ENCODE results near the gene TRDN.
"Not testable (repeated sequence)": the region's sequence is repeated elsewhere in the genome, so short reads cannot be mapped to it uniquely, and the experiment has no call there.

TRDN gene

DNA sequence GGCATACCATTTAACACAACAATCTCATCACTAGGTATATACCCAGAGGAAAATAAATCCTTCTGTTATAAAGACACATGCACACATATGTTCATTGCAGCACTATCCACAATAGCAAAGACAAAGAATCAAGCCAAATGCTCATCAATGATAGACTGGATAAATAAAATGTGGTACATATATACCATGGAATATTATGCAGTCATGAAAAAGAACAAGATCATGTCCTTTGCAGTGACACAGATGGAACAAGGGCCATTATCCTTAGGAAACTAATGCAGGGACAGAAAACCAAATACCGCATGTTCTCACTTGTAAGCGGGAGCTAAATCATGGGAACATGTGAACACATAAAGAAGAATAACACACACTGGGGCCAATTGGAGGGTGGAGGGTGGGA is 322.3 kb downstream of the TRDN start:
- DNase-seq (ENCODE audit: low read depth in 2 of 2, low spot score in 1 of 2), result not testable (repeated sequence)

DNA sequence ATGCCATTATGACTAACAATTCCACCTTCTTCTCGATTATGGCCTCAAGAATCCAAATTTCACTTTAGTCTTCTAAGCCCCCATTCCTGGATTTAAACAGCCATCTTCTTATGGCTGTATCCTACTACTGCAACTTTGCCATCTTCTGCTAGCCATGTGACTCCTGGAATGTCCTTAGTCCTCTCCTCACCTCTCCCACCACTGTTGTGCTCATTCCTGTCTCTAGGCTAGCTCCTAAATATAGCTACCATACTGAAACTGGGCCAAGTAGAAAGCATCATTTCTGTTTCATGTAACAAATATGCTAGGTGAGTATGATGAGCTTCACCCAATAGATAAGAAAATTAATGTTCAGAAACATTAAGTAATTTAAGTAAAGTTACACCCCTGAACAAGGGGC is 327.6 kb downstream of the TRDN start:
- no peak for DNase-seq (ENCODE audit: low read depth in 2 of 2, low spot score in 1 of 2)

DNA sequence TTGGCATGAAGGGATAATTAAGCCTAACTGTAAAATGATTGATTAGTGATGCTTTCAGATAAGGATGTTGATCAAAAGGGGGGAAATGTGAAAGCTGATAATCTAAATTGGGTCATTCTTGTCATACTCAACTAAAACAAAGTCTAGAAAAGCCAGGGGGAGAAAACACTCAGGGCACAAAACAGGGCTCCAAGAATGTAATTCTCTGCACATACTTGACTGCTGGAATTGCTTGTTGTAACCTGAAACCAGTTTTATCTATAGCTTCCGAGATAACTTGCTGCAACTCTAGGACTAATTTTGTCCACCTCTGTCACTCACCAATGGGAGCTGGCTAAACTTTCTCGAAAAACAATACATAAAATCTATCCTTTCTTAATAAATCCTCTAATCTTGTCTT is 330.4 kb downstream of the TRDN start:
- no peak for DNase-seq (ENCODE audit: low read depth in 2 of 2, low spot score in 1 of 2)

DNA sequence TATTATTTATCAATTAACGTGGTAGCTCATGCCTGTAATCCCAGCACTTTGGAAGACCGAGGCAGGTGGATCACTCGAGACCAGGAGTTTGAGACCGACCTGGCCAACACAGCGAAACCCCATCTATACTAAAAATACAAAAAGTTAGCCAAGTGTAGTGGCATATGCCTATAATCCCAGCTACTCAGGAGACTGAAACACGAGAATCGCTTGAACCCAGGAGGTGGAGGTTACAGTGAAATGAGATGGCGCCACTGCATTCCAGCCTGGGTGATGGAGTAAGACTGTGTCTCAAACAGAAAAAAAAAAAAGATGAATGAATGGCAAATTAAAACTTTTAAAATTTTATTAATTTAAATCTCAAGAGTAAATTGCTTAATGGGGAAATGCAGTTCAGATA is 341.1 kb downstream of the TRDN start:
- no peak for DNase-seq (ENCODE audit: low read depth in 2 of 2, low spot score in 1 of 2)

DNA sequence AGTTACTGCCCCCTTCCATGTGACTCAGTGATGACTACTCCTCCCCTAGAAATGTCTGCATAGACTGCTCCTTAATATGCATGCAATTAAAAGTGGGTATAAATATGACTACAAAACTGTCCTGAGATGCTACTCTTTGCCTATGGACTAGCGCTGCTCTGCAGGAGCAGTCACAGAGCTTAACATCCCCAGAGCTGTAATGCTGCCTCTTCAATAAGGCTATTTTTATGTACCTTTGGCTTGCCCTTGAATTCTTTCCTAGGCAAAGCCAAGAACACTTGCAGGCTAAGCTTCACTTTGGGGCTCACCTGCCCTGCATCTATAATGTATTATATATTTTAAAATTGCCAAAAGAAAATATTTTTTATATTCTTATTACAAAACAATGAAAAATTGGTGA is 341.6 kb downstream of the TRDN start:
- no peak for DNase-seq (ENCODE audit: low read depth in 2 of 2, low spot score in 1 of 2)

DNA sequence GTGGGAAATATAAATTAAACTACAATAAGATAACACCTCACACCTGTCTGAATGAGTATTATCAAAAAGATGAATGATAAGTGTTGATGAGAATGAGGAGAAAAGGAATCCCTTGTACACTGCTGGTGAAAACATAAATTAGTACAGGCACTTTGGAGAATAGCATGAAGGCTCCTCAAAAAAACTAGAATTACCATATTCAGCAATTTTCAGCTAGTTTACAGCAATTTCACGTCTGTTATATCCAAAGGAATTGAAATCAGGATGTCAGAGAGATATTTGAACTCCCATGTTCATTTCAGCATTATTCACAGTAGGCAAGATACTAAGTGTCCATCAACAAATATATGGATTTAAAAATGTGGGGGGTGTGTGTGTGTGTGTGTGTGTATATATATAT is 348.1 kb downstream of the TRDN start:
- DNase-seq (ENCODE audit: low read depth in 2 of 2, low spot score in 1 of 2), result no peak

DNA sequence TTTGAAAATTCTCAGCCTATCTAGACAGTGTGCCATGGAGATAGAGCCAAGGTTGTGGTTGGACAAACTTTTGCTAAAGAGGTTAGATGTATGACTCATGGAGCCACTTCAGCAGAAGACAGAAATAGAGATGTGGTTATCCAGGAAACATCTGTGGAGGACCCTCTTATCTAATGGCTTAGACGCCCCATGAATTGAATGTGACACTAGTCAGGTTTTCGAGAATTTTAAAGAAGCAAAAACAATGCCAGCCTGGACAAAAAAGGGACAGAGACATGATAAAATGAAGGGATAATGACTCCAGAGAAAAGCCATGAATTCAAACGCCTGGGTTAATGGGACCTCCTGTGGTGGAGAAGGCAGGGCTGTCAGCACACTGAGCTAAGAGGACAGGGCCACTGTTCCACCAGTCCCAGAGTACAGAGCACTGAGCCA is 360.2 kb downstream of the TRDN start:
- no peak for DNase-seq (ENCODE audit: low read depth in 2 of 2, low spot score in 1 of 2)

DNA sequence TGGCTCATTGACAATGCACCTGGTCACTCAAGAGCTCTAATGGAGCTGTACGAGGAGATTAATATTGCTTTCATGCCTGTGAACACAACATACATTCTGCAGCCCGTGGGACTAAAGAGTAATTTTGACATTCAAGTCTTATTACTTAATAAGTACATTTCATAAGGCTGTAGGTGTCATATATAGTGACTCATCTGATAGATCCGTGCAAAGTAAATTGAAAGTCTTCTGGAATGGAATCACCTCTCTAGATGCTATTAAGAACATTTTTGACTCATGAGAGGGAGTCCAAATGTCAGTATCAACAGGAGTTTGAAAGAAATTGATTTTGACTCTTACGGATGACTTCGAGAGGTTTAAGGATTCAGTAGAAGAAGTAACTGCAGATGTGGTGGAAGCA is 372.8 kb downstream of the TRDN start:
- DNase-seq (ENCODE audit: low read depth in 2 of 2, low spot score in 1 of 2), result no peak

DNA sequence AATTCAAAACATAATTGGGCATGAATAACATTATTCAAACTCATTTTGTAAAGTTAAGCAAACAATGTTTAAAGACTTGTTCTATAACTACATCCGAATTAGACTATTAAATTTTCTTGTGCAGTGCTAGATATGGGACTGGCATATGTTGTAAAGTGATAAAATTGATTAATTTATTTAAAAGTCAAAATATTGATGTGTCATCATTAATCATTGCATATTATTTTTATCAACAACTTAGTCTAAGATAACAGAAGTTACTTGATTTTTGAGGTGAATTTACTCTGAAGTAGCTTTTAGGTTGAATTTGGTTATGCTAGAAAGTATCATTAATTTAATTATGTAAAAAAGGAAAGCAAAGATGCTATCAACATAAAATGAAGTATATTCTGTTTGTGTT is 396.1 kb downstream of the TRDN start:
- DNase-seq (ENCODE audit: low read depth in 2 of 2, low spot score in 1 of 2), result no peak

DNA sequence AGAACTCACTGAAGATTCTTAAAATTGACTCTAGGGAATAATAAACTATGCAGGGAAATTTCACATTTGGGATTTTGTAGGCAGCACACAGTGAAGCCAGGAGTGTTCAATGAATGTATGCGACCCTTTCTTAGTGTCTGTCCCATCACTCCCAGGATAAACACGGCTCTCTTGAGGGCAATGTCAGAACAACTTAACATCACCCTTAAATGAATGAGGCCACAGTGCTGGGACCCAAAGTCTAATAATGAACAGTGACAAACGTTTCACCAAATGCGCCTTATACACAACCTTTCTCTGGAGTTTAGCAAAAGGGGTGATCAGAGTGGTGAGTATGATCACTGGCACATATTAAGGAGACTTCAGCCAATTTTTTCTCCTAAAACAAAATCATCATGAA is 403.4 kb downstream of the TRDN start:
- no peak for DNase-seq (ENCODE audit: low read depth in 2 of 2, low spot score in 1 of 2)

DNA sequence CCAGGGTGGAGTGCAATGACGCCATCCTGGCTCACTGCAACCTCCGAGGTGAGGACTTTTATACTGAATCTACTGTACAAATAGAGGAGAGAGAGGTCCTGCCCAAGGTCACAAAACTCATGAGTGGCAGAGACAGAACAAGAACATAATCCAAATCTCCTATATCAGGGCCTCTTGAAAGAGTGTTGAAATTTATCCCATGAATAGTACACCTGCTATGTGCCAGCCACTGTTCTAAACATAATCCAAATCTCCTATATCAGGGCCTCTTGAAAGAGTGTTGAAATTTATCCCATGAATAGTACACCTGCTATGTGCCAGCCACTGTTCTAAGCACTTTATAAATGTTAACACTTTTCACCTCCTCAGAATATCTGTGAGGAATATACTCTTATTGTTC is 409.0 kb downstream of the TRDN start:
- not testable (repeated sequence) for DNase-seq (ENCODE audit: low read depth in 2 of 2, low spot score in 1 of 2)

DNA sequence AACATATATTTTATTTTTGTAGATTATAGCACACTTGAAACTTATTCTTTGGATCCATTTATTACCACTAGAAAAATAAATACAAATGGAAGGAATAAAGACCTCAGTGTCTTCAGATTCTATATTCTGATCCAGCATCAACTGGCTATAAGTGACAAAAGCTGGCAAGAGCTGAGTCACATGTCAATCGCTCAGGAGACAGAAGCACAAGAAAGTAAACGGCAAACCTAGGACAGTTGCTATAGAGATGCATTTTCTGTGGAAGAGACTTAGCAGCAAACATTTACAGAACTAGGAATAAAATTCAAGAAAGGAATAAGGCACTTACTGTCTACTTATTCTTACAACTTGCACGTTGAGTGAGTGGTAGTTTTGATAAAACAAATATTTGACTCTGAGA is 410.4 kb downstream of the TRDN start:
- no peak for DNase-seq (ENCODE audit: low read depth in 2 of 2, low spot score in 1 of 2)

DNA sequence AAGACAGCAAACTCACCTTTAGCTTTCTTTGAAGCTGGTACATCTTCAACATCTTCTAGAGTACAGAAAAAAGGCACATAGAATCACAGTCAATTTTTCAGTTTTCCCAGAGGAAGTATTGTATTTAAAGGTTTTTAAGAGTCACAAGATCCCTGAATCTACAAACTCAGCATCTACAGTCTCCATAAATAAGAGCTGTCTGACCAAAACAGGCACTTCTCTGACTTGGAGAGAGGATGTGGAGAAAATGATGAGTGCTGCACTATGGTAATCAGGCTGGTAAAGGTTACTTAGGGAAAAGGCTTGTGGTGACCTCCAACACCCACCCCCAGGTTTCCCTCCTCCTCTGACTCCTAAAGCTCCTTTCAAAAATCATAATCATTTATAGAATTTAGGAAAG is 412.7 kb downstream of the TRDN start:
- DNase-seq (ENCODE audit: low read depth in 2 of 2, low spot score in 1 of 2), result no peak

DNA sequence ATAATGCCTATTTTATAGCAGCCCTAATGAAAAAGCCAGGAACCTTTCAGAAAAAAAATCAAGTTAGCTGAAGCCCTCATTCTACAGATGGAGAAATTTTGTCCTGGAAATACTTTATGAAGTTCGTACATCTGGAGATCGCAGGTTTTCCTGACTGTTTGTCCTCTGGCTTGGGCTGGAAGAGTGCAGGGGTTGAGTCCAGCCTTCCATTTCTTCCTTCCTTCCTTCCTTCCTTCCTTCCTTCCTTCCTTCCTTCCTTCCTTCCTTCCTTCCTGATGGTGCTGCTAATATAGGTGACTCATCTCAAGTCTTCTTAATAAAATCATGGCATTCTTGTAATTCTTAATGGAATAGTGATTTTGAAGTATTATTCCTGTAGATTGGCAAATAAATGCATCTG is 413.3 kb downstream of the TRDN start:
- DNase-seq (ENCODE audit: low read depth in 2 of 2, low spot score in 1 of 2), result no peak

DNA sequence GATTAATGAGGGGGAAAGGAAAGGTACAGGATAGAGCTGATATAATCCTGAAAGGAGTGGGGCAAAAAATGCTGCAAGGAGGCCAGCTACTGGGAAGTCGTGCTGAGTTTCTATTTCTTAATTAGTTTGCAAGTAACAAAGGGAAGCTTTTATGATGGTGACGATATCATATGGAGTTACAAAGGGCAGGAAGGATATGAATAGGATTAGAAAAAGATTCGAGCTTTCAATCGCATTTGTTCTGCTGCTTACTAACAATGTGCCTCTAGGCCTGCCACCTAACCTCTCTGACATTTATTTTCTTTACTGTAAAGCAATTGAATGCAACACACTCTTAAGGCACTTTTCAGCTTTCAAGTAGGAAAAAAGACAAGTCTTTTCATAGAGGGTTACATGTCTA is 421.5 kb downstream of the TRDN start:
- DNase-seq (ENCODE audit: low read depth in 2 of 2, low spot score in 1 of 2), result no peak

DNA sequence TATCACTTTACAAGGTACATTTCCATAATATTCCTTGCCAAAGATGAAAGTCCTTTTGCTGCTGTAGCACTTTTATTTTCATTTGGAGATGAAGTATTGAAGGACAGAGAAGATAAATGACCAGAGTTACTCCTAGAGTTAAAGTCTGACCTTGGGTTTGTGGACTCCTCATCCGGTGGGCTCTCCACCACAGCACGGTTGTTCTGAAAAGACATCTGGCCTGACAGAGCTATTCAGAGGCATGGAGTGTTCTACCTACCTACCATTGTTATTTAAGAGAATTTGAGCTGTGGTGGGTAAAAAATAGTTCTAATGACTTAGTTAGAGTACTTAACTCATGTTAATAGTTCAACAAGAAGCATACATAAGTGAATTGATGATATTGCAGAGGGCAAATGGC is 422.3 kb downstream of the TRDN start:
- no peak for DNase-seq (ENCODE audit: low read depth in 2 of 2, low spot score in 1 of 2)

DNA sequence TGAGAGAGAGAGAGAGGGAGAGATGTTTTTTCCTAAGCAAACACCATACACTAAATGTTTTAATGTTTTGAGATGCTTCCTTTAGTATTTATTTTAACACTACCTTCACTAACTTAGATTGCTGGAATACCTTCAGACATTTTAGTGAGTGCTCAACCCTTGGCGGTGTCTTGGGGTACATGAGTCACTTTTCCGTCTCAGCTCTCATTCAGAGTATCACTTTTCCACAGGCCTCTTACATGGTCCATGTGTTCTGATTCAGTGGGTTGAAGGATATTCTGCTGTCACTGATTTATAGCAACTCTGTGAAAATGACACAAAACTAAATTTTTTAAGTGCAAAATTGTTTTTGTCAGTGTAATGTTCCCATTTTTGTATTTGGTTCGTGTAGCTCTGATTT is 422.8 kb downstream of the TRDN start:
- no peak for DNase-seq (ENCODE audit: low read depth in 2 of 2, low spot score in 1 of 2)

DNA sequence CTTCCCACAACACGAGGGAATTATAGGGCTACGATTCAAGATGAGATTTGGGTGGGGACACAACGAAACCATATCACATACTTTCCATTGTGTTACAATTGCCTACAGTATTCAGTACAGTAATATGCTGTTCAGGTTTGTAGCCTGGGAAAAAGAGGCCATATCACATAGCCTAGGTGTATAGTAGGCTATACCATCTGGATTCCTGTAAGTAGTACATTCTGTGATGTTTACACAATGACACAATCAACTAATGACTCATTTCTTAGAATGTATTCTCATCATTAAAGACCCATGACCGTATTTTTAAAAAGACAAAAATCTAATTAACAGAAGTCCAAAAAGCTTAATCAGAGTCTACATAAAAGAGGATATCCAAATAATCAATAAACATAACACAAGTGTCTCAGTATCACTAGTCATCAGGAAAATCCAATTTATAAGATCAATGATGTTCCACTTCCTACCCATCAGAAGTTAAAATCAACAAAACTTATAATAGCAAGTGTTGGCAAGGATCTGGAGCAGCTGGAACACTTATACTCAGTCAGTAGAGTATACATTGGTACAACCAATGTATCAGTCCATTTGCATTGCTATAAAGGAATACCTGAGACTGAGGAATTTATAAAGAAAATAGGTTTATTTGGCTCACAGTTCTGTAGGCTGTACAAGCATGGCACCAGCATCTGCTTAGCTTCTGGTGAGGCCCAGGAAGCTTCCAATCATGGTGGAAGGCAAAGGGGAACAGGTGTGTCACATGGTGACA is 424.8 kb downstream of the TRDN start:
- no peak for DNase-seq (ENCODE audit: low read depth in 2 of 2, low spot score in 1 of 2)

DNA sequence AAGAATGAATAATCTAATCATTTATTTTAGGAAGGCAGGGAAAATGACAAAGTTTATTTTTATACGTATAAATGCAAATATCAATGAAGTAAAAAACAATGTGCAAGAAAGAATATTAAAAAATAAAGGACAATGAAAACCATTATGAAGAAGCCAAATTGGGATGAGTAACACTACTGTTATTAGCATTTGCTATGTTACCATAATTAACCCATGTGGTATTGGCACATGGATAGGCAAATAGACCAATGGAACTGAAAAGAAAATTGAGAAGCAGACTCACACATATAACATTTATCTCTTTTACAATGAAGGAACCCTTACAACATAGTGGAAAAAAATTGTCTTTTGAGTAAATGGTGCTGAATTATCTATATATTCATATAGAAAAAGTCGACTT is 426.1 kb downstream of the TRDN start:
- DNase-seq (ENCODE audit: low read depth in 2 of 2, low spot score in 1 of 2), result no peak

DNA sequence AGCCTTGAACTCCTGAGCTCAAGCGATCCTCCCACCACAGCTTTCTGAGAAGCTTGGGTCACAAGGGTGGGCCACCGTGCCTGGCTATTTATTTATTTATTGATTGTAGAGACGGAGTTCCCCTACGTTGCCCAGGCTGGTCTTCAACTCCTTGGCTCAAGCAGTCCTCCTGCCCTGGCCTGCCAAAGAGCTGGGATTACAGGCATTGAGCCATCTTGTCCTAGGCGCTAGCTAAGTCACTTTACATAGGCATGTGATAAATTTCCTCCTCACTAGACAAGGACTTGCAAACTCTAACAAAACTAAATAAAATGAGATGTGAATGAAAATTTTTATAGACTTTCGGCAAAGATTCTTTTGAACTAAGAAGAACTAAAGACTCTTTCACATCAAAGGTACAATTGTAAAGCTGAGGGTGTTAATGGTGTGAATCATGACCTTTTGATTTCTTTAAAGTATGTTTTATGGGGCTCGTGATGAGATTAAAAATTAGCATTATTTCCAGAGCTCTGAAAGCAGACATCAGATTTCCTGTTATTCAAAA is 428.7 kb downstream of the TRDN start:
- no peak for DNase-seq (ENCODE audit: low read depth in 2 of 2, low spot score in 1 of 2)

DNA sequence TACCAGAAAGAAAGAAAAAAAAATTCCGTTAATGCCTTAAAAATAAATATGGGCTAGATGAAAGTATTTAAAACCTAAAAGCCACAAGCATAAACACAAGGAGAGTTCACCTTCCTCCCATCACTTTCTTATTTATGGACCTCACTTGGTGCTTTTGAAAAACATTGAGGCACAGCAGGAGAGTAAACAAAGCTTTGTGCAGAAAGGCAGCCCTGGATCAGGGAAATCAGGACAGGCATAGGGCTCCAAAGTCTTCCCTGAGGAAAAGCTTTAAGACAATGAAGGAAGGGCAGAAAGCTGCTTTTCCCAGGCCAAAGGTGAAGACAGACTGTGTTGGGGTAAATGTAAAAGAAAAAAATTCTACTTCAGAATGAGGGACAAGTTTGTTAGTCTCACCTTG is 432.8 kb downstream of the TRDN start:
- DNase-seq (ENCODE audit: low read depth in 2 of 2, low spot score in 1 of 2), result no peak

DNA sequence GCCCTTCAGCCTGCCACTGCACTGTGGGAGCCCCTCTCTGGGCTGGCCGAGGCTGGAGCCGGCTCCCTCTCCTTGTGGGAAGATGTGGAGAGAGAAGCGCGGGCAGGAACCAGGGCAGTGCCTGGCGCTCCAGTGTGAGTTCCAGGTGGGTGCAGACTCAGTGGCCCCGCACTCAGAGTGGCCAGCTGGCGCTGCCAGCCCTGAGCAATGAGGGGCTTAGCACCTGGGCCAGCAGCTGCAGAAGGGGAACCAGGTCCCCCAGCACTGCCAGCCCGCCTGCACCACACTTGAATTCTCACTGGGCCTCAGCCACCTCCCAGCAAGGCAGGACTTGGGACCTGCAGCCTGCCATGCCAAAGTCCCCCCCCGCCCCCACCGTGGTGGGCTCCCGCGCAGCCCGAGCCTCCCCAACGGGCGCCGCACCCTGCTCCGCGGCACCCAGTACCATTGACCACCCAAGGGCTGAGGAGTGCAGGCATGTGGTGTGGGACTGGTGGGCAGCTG is 434.8 kb downstream of the TRDN start:
- DNase-seq (ENCODE audit: low read depth in 2 of 2, low spot score in 1 of 2), result no peak

DNA sequence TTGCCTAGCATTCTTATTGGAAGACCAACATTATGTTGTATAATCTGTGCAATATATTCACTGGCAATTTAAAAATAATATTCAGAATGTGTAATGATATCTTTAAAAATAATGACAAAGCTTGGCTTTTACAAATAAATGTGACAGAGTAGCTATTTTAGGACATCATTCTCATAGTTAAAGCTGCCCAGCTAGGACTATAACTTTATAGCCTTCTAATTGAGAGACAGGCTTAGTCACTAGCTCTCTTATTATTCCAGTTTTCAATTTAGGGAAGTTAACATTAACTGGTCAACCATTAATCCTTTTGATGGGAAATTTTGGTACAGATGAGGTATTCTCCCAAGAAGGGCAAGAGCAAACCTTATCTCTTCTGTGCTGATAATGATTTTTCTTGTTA is 443.5 kb downstream of the TRDN start:
- DNase-seq (ENCODE audit: low read depth in 2 of 2, low spot score in 1 of 2), result no peak

Data from stimulated activated CD8-positive, alpha-beta memory T cell treated with anti-CD3 and anti-CD28 coated beads, Interleukin-4, amount 100 ng/mL, for 1 hour (primary cell).